Keratinocyte (primary cell): ENCODE measurements around the gene IL1RAPL2. TPM values are rescaled to one million over a fixed set of nuclear protein-coding genes. Genes with fewer than 3 reads are reported as not detected.

Experiments used
- DNase-seq: peaks from one replicate; pipeline ENCODE4 v3.0.0-alpha.2; 2011; ENCODE audit warnings: low read depth, missing footprints, low spot score
- FAIRE-seq: peaks from 2 replicates; lab custom pipeline; 2011; peaks lifted over from hg19 to GRCh38; lab: Jason Lieb, UNC
- H2AFZ ChIP-seq: 2 replicates; pipeline ENCODE4 v1.6.0; 2012; ENCODE audit warnings: low read length, control low read depth, inconsistent platforms; ENCODE audit not compliant: control insufficient read depth
- H3K27ac ChIP-seq: 2 replicates; pipeline ENCODE4 v1.5.1; 2011; ENCODE audit warnings: low read length; ENCODE audit not compliant: control insufficient read depth, insufficient read depth
- H3K27me3 ChIP-seq: 3 replicates; pipeline ENCODE4 v1.6.0; 2011; ENCODE audit warnings: low read length; ENCODE audit not compliant: control insufficient read depth, insufficient read depth; ENCODE audit errors: extremely low read depth
- H3K36me3 ChIP-seq, 2 experiments: 2 replicates in 1 of 2; 3 replicates in 1 of 2; pipeline ENCODE4 v1.5.1; 2011; ENCODE audit warnings: low read length in 2 of 2, mild to moderate bottlenecking in 1 of 2; ENCODE audit not compliant: control insufficient read depth in 2 of 2, insufficient read depth in 2 of 2; ENCODE audit errors: extremely low read depth in 1 of 2
- H3K4me1 ChIP-seq: 3 replicates; pipeline ENCODE4 v1.5.1; 2011; ENCODE audit warnings: low read length; ENCODE audit not compliant: control insufficient read depth, insufficient read depth; ENCODE audit errors: extremely low read depth
- H3K4me2 ChIP-seq: 3 replicates; pipeline ENCODE4 v1.6.0; 2011; ENCODE audit warnings: low read depth, low read length; ENCODE audit not compliant: control insufficient read depth, insufficient read depth; ENCODE audit errors: extremely low read depth
- H3K4me3 ChIP-seq, 3 experiments: fragments of 200-600 bp in 1 of 3; sonication (generic) in 1 of 3; 2 replicates in 2 of 3; 3 replicates in 1 of 3; pipeline ENCODE4 v1.5.1; 2011 to 2016; ENCODE audit warnings: low read length in 3 of 3, mild to moderate bottlenecking in 3 of 3, control low read depth in 2 of 3, inconsistent platforms in 1 of 3, low read depth in 1 of 3, mixed read lengths in 1 of 3, mixed run types in 1 of 3, moderate library complexity in 1 of 3; ENCODE audit not compliant: control insufficient read depth in 2 of 3, insufficient read depth in 2 of 3; ENCODE audit errors: extremely low read depth in 1 of 3
- H3K79me2 ChIP-seq: 2 replicates; pipeline ENCODE4 v1.6.0; 2012; ENCODE audit warnings: low read length; ENCODE audit not compliant: control insufficient read depth, insufficient read depth
- H3K9ac ChIP-seq: 3 replicates; pipeline ENCODE4 v1.6.0; 2011; ENCODE audit warnings: low read length; ENCODE audit not compliant: control insufficient read depth, insufficient read depth; ENCODE audit errors: extremely low read depth
- H3K9me1 ChIP-seq: 3 replicates; pipeline ENCODE4 v1.6.0; 2011; ENCODE audit warnings: low read length; ENCODE audit not compliant: control insufficient read depth, insufficient read depth; ENCODE audit errors: extremely low read depth
- H3K9me3 ChIP-seq: 2 replicates; pipeline ENCODE4 v1.5.1; 2012; ENCODE audit warnings: low read depth, low read length; ENCODE audit not compliant: control insufficient read depth
- H4K20me1 ChIP-seq: 3 replicates; pipeline ENCODE4 v1.6.0; 2011; ENCODE audit warnings: low read length; ENCODE audit not compliant: control insufficient read depth, insufficient read depth; ENCODE audit errors: extremely low read depth
- CTCF ChIP-seq, 3 experiments: IDR thresholded peaks in 1 of 3; conservative IDR thresholded peaks in 1 of 3; optimal IDR thresholded peaks in 1 of 3; 2 replicates in 2 of 3; 3 replicates in 1 of 3; pipeline versions ENCODE3 to v1.5.1; 2011; ENCODE audit warnings: low read length in 3 of 3, mild to moderate bottlenecking in 3 of 3, moderate library complexity in 2 of 3, control low read depth in 1 of 3, inconsistent platforms in 1 of 3; ENCODE audit not compliant: insufficient read depth in 2 of 3; ENCODE audit errors: extremely low read depth in 1 of 3
- EZH2 ChIP-seq: IDR thresholded peaks from one replicate; pipeline ENCODE4 v1.6.1; 2012; ENCODE audit warnings: inconsistent platforms, mild to moderate bottlenecking, low read length, moderate library complexity
- dilution Hi-C: fragments of 300-500 bp; cut with MboI; formaldehyde crosslinking; loops from one replicate; pipeline ENCODE4 v1.7.0; 2020; ENCODE audit warnings: low sequenced_read_pairs; ENCODE audit not compliant: extremely low pct_ligation_motif_present
- polyA plus RNA-seq, 5 experiments: library from polyadenylated mRNA; depleted of rRNA in 3 of 5; stranded (reverse) in 3 of 5; stranded (forward) in 1 of 5; unstranded in 1 of 5; fragments of >200 nt; gene quantifications; 1 replicate in 1 of 5; 2 replicates in 3 of 5; 3 replicates in 1 of 5; pipeline versions ENCODE4 v1.2.1 to v1.2.3, GENCODE V29; 2011 to 2012; ENCODE audit warnings: missing spikeins in 2 of 5, low read depth in 1 of 5, low replicate concordance in 1 of 5

The IL1RAPL2 gene
- polyA plus RNA-seq, 1 donor (not counting 4 experiments of a cell fraction or from before 2014, with no cell fraction given), result 0.24 TPM

- dilution Hi-C loops, result no loop called here
- DNase-seq, result no peak
- no peak overlapping the region for H3K27ac ChIP-seq
- no peaks in the 10 kb centered on the region for H3K36me3 ChIP-seq
- H3K9me3 ChIP-seq, result no peaks in the 10 kb centered on the region
- H3K27me3 ChIP-seq, result no peaks in the 10 kb centered on the region
- no peak for FAIRE-seq
- H2AFZ ChIP-seq, result no peak overlapping the region
- H3K4me1 ChIP-seq, result peaks cover 3% of the 10 kb centered on the region
- no peaks in the 10 kb centered on the region for H3K79me2 ChIP-seq
- TF ChIP-seq CTCF (optimal IDR thresholded peaks at IDR 0.05 in 1 of 3, IDR thresholded peaks at IDR 0.05 in 1 of 3, conservative IDR thresholded peaks at IDR 0.05 in 1 of 3; ENCODE audit: extremely low read depth in 1 of 3, insufficient read depth in 2 of 3, low read length in 3 of 3), result no peak
- no peak for TF ChIP-seq EZH2
- H3K9me1 ChIP-seq, result no peaks in the 10 kb centered on the region
- H4K20me1 ChIP-seq, result no peaks in the 10 kb centered on the region
- no peak overlapping the region for H3K4me3 ChIP-seq
- no peak overlapping the region for H3K9ac ChIP-seq
- no peak overlapping the region for H3K4me2 ChIP-seq
Observed at GRCh38 chrX:105515561-105515960, 949.6 kb downstream of the IL1RAPL2 start.

GRCh38 chrX:105526431-105526830 lies 960.4 kb downstream of the IL1RAPL2 start:
- Histone ChIP-seq H3K9me1 (no peaks in the 10 kb centered on the region), H3K4me1 (peaks cover 5% of the 10 kb centered on the region), H3K9me3 (no peaks in the 10 kb centered on the region), H3K4me2 (peak overlapping the region; percentile 13), H3K9ac (no peak overlapping the region), H4K20me1 (no peaks in the 10 kb centered on the region), H3K36me3 (no peaks in the 10 kb centered on the region), H3K79me2 (no peaks in the 10 kb centered on the region), H3K27me3 (no peaks in the 10 kb centered on the region), H3K27ac (no peak overlapping the region), H2AFZ (no peak overlapping the region), H3K4me3 (no peak overlapping the region)
- no peak for DNase-seq
- no peak for TF ChIP-seq EZH2
- no peak for FAIRE-seq
- dilution Hi-C loops, result no loop called here

GRCh38 chrX:105527759-105528158 lies 961.8 kb downstream of the IL1RAPL2 start:
- H2AFZ ChIP-seq, result no peak overlapping the region

More at GRCh38 chrX:105527759-105528158, 961.8 kb downstream of the IL1RAPL2 start:
- H4K20me1 ChIP-seq, result no peaks in the 10 kb centered on the region
- H3K27ac ChIP-seq, result no peak overlapping the region
- no peak overlapping the region for H3K4me2 ChIP-seq
- no peaks in the 10 kb centered on the region for H3K79me2 ChIP-seq
- H3K36me3 ChIP-seq, result no peaks in the 10 kb centered on the region
- H3K4me1 ChIP-seq, result peaks cover 5% of the 10 kb centered on the region
- no peak for TF ChIP-seq CTCF (optimal IDR thresholded peaks at IDR 0.05 in 1 of 3, IDR thresholded peaks at IDR 0.05 in 1 of 3, conservative IDR thresholded peaks at IDR 0.05 in 1 of 3; ENCODE audit: extremely low read depth in 1 of 3, insufficient read depth in 2 of 3, low read length in 3 of 3)
- no peak for TF ChIP-seq EZH2
- no peak for DNase-seq
- H3K9me1 ChIP-seq, result no peaks in the 10 kb centered on the region
- no peaks in the 10 kb centered on the region for H3K27me3 ChIP-seq
- dilution Hi-C loops, result no loop called here
- no peak overlapping the region for H3K9ac ChIP-seq
- no peak overlapping the region for H3K4me3 ChIP-seq
- FAIRE-seq, result peak; percentile 67
- H3K9me3 ChIP-seq, result peaks cover 4% of the 10 kb centered on the region
